Raji (cell line): Measurements from ENCODE around the gene CD274.

Source experiments
- POLR2A ChIP-seq: IDR thresholded peaks from 2 replicates; pipeline ENCODE4 v1.6.1; 2011; ENCODE audit warnings: low read depth, low read length, control low read depth; ENCODE audit not compliant: insufficient read depth

Gene CD274

DNA sequence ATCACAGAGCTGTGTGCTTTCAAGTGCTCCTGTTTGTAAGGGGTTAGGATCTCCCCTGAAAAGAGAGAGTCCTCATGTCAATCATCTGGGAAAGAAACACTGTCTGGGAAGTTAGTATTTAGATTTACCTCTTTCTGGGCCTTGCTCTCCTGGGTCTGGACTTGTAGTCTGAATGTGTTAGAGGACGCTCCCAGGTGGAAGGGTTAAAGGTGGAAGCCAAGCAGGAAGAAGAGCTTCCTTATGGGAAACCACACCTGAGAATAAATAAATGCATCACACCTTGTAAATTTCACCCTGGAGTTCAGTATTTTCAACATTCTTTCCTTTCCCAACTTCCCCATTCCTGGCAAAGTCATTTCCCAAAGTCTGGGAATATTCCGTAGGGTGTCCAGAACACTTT is 13.9 kb upstream of the CD274 start:
- TF ChIP-seq POLR2A = no peak

DNA sequence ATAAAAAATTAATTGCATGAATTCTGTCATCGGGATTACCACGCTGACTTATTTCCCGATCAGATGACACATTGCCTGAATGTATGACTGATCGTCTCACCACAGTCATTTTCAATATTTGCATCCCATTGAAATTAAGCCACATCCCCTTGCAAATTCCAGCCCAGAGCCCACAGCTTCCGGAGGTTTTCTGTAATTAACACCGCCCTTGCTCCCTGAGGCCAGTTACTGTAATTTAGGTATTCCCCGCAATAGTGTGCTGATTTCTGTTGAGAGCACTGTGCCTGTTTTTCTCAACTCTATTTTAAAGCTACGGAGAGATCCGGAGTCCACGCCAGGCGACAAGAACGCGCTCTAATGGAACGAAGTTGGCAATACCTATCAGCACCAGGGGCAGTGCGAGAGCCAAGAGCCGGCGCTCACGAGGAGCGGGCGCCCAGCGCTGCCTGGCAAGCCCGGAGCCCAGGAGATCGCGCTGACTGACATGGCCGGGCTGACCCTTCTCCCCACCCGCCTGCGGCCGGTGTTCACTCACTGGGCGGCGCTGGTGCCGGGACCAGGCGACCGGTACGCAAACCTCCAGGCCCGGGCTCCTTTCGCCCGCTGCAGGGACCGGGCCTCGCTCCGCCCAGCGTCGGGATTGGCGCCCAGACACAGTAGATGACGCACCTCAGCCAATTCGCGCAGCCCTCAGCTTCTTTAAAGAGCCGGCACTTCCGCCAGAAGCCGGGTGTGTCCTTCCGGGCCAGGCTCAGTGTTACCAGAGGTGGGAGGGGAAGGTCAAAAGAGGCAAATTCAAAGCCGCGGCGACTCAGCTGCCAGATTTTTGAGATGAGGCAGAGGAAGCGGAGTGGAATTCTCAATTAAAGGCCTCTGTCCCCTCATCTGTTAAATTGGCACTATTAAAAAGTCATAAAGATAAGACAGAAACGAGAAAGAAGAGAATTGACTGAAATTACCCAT is 12.8 kb upstream of the CD274 start, which contains the start of gene PLGRKT:
TSS of gene PLGRKT (minus strand) at position 672 of the 963 bp plus-strand sequence. CDS start 5,948 bp downstream, outside the sequence.
- peak; percentile 87 for TF ChIP-seq POLR2A

DNA sequence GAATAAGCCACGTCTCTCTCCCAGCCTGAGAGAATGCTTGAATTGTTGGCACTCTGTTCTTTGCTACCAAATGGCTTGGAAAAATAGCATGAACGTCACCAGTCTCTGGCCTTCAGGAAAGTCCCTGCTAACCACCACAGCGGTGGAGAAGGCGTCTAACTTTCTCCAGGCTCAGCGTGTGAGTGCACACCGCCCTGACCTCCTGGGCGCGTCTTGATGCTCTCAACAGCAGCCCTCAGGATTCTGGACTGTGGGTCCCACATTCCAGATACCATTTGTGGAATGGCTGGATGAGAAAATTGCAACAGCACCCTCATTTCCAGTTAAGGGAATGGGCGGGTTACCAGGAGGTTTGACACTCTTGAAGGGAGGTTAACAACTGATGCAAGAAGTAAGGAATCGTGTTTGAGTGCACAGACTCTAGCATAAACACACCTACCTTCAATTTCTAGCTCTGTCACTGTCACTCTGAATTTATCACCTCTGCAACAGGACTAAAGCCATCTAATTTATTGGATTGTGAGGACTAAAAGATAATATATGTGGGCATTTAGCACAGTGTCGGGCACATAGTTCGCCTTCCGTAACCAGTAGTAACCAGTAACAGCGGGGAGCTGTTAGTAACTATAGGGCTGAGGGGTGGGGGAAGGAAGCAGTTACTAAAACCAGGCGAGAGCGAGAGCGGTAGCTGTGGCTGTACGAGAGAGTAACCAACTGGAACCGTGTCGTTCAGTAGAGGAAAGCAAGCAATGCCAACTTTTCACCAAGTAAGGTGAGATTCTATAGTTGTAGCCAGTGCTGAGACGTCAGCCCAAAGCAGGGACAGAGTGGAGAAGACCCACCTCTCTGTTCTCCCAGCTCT is 11.8 kb upstream of the CD274 start:
- TF ChIP-seq POLR2A = no peak

DNA sequence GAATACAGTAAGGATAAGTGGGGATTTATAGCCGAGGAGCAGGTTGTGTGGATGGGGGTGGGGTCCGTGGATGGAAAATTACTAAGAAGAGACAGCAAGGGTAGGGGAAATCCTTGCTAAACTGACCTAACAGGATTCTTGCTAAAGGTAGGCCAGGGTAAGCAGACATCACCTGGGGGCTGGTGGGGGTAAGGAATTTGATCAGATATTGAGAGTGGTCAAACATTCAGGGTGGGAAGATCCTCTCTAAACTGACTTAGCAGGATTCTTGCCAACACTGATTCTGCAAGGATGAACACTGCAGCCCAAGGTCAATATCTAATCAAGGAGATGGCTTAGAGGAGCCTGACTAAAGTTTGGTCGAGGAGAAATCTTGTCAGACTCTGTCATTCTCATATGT is 9.9 kb upstream of the CD274 start:
- no peak for TF ChIP-seq POLR2A

DNA sequence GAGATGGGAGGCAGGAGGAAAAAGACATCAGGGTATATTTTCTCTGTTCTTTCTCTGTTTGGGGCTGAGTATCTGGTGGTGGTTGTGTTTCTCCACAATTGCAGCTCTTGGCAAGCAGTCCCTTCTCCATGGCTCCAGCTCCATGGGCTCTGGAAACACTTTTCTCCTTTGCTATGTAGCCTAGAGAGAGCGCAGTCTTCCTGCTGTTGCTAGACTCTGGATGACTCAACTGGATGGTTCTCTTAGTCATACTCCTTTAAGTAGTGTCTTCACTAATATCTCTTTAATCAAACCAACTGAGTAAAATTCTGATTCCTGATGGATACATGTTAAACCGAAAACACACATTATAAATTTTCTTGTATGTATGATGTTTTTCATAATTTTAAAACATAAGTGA is 9.3 kb upstream of the CD274 start:
- TF ChIP-seq POLR2A = no peak

DNA sequence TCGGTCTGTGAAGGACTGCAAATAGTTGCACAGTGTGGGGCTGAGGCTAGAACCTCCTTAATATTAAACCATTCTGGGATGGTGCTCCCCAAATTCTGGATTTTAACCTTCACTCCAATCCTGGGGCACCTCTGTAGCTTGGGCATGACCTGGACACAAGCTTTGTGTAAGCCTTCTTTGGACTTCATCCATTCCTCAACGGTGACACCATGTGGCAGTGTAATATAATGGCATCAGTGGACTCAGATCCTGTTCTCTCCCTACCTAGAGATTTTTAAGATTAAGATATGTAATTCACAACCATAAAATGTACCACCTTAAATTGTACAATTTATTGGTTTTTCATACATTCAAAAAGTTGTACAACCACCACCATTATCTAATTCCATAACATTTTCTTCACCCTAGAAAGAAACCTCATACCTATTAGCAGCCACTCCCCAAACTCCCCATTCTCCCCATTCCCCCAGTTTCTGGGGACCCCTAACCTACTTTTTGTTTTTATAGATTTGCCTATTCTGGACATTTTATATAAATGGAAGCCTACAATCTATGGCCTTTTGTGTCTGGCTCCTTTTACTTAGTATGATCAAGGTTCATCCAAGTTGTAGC is 7.8 kb upstream of the CD274 start:
- no peak for TF ChIP-seq POLR2A

DNA sequence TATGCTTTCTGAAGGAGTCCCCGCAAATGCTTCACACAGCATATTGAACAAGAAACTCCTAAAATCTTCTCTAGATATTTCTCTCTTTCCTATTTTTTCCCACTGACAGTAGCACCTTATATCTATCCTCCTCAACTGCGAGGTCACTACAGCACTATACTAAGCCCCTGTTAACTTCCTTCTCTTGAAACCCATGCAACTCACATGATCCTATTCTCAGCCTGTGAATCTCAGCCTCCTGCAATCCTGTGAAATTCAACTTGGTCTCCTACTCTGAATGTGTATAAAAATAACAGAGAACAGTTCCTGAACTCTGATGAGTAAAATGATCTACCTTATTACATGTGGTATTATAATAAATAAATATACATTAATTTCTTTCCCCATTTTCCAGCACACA is 6.5 kb upstream of the CD274 start:
- TF ChIP-seq POLR2A = no peak

DNA sequence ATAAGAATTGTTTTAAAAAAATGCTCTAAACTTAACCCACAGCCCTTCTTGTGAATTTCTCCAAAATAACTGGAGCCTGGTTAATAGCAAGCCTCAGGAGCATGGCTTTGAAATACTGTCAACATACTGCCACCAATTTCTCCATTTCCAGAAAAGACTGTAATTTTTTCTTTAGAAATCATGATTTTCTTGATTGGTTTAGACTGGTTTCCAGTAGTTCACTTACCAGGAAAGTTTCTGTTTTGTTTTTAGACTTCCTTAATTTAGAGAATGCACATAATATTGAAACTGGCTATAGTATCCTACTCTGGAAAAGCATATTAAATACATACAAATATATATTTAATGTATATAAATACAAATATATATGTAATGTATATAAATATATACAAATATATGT is 4.5 kb upstream of the CD274 start:
- no peak for TF ChIP-seq POLR2A

DNA sequence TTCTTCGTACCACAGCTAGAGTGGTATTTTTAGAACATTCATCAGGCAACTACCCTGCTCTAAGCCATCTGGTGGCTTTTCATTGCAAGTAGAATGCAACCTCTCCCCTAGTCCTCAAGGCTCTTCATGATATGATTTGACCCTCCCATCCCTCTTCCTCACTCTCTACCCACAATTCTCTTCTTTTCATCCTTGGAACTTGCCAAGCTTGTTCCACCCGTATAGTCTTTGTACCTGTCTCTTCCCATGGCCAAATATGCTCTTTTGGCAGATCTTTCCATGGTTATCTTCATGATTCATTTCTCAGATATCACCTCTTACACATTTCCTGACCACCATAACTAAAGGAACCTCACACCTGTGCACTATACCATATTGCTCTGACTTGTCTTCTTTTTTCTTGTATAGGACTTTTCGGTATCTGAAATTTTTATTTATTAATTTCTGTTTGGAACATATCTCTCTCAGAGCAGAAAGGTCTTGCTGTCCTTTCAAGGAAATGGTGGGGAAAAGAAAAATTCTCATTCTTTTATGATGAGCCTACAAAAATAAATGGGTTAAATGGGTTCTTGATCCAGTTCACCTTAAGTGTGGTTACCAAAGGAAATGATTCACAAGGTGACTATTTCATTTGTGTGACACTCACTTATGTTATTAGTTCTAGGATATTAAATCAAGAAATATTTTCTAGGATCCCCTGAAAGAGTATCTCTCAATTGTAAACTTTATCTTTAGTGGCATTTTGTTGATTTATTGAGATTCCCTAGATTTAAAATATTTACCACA is 3.7 kb upstream of the CD274 start:
- TF ChIP-seq POLR2A = no peak

DNA sequence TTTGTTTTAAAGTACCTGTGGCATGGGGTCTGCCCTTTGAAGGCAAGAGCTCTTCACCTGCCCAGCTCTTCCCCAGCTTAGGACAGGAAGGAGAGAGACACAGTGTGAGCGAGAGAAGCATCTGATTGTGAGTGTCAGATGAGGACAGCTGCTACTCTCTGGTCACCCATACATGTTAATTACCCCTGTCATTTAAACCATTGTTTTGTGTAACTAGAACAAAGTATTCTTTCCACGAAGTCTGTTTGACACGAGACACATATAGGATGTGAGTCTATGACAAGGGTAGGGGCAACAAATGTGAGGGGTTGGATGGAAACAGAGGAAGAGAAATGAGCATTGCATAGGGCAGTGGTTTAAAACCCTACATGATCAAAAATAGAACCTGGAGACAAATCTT is 3.0 kb upstream of the CD274 start:
- TF ChIP-seq POLR2A = no peak

DNA sequence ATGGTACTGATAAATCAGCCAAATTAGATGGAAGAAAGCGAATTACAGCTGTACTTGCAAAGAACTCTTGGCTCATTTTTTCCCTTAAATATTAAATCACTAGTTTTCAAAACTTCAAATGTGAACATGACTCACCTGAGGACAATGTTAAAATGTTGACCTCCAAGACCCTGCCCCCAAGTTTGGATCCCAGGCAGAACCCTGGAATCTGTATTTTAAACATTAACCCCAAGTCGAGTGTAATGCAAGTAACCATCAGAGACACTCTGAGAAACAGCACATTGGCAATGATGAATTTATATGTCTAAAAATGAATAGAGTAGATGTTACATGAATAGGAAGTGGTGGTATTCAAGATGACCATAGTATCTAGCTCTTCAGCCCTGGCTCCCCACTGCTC is 2.3 kb upstream of the CD274 start:
- no peak for TF ChIP-seq POLR2A

DNA sequence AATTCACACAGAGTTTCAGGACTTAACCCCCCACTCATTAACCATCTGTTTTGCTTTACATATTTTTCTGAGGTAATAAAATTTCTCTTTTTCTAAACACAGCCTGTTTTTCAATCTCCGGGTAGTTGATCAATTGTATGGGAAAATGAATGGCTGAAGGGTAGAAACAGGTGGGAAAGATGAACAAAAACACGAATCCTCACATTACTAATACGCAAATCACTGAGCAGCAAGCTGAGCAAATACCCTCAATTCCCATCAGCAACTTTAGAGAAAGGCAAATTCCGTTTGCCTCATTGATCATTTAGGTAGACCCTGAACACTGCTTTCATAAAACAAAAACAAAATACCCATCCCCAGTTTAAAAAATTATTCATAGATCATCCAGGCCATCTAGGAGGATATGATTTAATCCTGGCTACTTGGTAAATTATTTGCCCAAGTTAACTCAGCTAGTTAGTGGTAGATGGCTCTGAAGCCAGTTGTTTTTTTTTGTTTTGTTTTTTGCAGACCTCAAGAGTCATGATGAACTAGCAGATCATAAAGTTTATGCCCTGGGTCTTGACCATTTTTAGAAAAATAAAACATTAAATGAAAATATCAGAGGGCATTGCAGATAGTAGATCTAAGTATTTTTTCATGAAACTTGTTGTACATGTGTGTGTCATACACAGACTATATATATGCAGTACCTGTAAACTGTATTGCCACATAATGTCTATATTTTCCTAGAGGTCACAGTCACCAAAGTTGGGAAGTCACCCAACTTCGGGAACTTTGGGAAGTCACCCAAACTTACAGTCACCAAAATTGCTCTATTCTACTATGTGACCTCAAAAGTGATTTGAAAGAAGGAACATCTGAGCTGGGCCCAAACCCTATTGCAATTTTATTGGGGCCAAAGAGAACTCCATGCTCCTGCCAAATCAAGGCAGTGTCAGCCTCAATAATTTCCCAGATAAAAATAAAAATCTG is 1.6 kb upstream of the CD274 start:
- TF ChIP-seq POLR2A = no peak
